ENCODE measurements around the gene ROR1.

DNA sequence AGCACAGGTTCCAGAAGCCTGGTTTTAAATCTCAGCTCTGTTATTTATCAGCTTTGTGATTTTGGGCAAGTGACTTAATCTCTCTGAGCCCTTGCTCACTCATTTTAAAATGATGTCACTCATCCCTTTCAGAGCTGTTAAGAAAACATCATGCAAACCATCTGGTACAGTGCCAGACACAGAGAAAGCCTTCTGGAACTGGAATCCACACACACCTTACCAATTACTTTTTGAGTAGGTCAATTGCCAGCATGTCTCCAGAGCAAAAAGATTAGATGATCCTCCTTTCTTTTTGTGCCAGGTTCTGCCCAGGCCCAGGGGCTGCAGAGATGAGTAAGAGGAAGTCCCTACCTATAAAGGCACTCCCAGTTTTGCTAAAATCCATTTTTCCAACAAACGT, 61.3 kb downstream of the ROR1 start:
- TF ChIP-seq, protein P1, sequence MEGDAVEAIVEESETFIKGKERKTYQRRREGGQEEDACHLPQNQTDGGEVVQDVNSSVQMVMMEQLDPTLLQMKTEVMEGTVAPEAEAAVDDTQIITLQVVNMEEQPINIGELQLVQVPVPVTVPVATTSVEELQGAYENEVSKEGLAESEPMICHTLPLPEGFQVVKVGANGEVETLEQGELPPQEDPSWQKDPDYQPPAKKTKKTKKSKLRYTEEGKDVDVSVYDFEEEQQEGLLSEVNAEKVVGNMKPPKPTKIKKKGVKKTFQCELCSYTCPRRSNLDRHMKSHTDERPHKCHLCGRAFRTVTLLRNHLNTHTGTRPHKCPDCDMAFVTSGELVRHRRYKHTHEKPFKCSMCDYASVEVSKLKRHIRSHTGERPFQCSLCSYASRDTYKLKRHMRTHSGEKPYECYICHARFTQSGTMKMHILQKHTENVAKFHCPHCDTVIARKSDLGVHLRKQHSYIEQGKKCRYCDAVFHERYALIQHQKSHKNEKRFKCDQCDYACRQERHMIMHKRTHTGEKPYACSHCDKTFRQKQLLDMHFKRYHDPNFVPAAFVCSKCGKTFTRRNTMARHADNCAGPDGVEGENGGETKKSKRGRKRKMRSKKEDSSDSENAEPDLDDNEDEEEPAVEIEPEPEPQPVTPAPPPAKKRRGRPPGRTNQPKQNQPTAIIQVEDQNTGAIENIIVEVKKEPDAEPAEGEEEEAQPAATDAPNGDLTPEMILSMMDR (IDR thresholded peaks at IDR 0.05): no peak
- TF ChIP-seq EP300 (IDR thresholded peaks at IDR 0.05; ENCODE audit: borderline replicate concordance in 1 of 2, low read depth in 1 of 2, low read length in 1 of 2) (no peak), JUND (IDR thresholded peaks at IDR 0.05) (no peak), ELF1 (IDR thresholded peaks at IDR 0.05) (no peak), YY1 (IDR thresholded peaks at IDR 0.05; ENCODE audit: low read depth) (no peak)
- TF ChIP-seq, protein P2, sequence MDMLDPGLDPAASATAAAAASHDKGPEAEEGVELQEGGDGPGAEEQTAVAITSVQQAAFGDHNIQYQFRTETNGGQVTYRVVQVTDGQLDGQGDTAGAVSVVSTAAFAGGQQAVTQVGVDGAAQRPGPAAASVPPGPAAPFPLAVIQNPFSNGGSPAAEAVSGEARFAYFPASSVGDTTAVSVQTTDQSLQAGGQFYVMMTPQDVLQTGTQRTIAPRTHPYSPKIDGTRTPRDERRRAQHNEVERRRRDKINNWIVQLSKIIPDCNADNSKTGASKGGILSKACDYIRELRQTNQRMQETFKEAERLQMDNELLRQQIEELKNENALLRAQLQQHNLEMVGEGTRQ (IDR thresholded peaks at IDR 0.05; ENCODE audit: borderline replicate concordance, low read depth, low read length): no peak
